HepG2 (cell line): ENCODE measurements around the gene MOGAT3. TPM values are rescaled to one million over a fixed set of nuclear protein-coding genes. Genes with fewer than 3 reads are reported as not detected.

ENCODE experiments used
- ATAC-seq: fragments of 200-7000 bp; cut with Tn5 transposase; 3 replicates; pipeline ENCODE4 v1.9.1; 2020; ENCODE audit warnings: mild to moderate bottlenecking, moderate library complexity
- BruUV-seq: library from RNA; stranded (reverse); fragments of 400-500 nt; replicated peaks from 2 replicates; lab custom pipeline; 2021; lab: Mats Ljungman, UMichigan
- CTCF ChIA-PET: fragments of 300-600 bp; formaldehyde crosslinking; extraction: SDS; loops from one replicate; lab custom pipeline; 2021; ENCODE audit warnings: low total read pairs, inconsistent platforms, low intra/inter-chr PET ratio; lab: Yijun Ruan, JAX
- POLR2A ChIA-PET: fragments of 350-600 bp; sonication (Branson Sonifier 250); formaldehyde crosslinking; loops from one replicate; lab custom pipeline; 2020; ENCODE audit warnings: antibody characterized with exemption, inconsistent platforms; lab: Yijun Ruan, JAX
- DNase-seq: peaks from one replicate; pipeline ENCODE4 v3.0.0-alpha.2; 2015; ENCODE audit warnings: low spot score
- FAIRE-seq: peaks from 3 replicates; lab custom pipeline; 2011; peaks lifted over from hg19 to GRCh38; lab: Jason Lieb, UNC
- H2AFZ ChIP-seq: one replicate; pipeline ENCODE4 v1.6.1; 2011; ENCODE audit warnings: low read length, inconsistent platforms
- H3K27ac ChIP-seq: fragments of 300-600 bp; 3 replicates; pipeline ENCODE4 v1.8.0; 2011; ENCODE audit warnings: mixed run types, mild to moderate bottlenecking, mixed read lengths, low read length, inconsistent platforms; ENCODE audit not compliant: insufficient read depth; ENCODE audit errors: extremely low read length
- H3K27me3 ChIP-seq, 2 experiments: fragments of 200-600 bp in 1 of 2; 2 replicates in 1 of 2; 3 replicates in 1 of 2; pipeline versions ENCODE4 v1.6.0 to v1.8.0; 2011; ENCODE audit warnings: low read length in 2 of 2, mild to moderate bottlenecking in 2 of 2, moderate library complexity in 2 of 2, inconsistent platforms in 1 of 2; ENCODE audit not compliant: insufficient read depth in 2 of 2, control insufficient read depth in 1 of 2
- H3K36me3 ChIP-seq, 2 experiments: fragments of 200-600 bp in 1 of 2; replicated peaks in 1 of 2; 2 replicates in 1 of 2; 3 replicates in 1 of 2; pipeline versions ENCODE4 v1.5.1 to v1.8.0; 2011; ENCODE audit warnings: low read length in 2 of 2, inconsistent platforms in 1 of 2; ENCODE audit not compliant: insufficient read depth in 2 of 2, control insufficient read depth in 1 of 2
- H3K4me1 ChIP-seq: 2 replicates; pipeline ENCODE4 v1.5.1; 2012; ENCODE audit warnings: low read length, inconsistent platforms; ENCODE audit not compliant: insufficient read depth
- H3K4me2 ChIP-seq: 2 replicates; pipeline ENCODE4 v1.6.0; 2011; ENCODE audit warnings: low read depth, low read length, inconsistent platforms
- H3K4me3 ChIP-seq, 3 experiments: fragments of 200-600 bp in 1 of 3; sonication (generic), shearing (Covaris generic) in 1 of 3; replicated peaks in 1 of 3; 2 replicates each; pipeline ENCODE4 v1.5.1; 2011 to 2016; ENCODE audit warnings: low read length in 3 of 3, inconsistent platforms in 2 of 3, low read depth in 2 of 3, mild to moderate bottlenecking in 2 of 3, control low read depth in 1 of 3, mixed read lengths in 1 of 3; ENCODE audit not compliant: insufficient read depth in 1 of 3
- H3K79me2 ChIP-seq: one replicate; pipeline ENCODE4 v1.6.1; 2011; ENCODE audit warnings: low read length, inconsistent platforms; ENCODE audit not compliant: insufficient read depth
- H3K9ac ChIP-seq: 2 replicates; pipeline ENCODE4 v1.6.0; 2011; ENCODE audit warnings: mild to moderate bottlenecking, low read depth, low read length, inconsistent platforms; ENCODE audit not compliant: insufficient read depth
- H3K9me3 ChIP-seq: 2 replicates; pipeline ENCODE4 v1.5.1; 2012; ENCODE audit warnings: mild to moderate bottlenecking, low read length
- H4K20me1 ChIP-seq: 2 replicates; pipeline ENCODE4 v1.6.0; 2011; ENCODE audit warnings: inconsistent platforms, mild to moderate bottlenecking, low read length, moderate library complexity; ENCODE audit not compliant: insufficient read depth
- ARHGAP35 ChIP-seq: sonication (generic); formaldehyde crosslinking; IDR thresholded peaks from 2 replicates; pipeline ENCODE4 v1.9.0; 2022; ENCODE audit warnings: mild to moderate bottlenecking, inconsistent platforms, moderate library complexity, missing genetic modification reagents, borderline replicate concordance
- CENPT ChIP-seq: sonication (generic); formaldehyde crosslinking; IDR thresholded peaks from 2 replicates; pipeline ENCODE4 v1.8.0; 2022; ENCODE audit warnings: low read depth, mild to moderate bottlenecking, moderate library complexity, missing genetic modification reagents
- EED ChIP-seq: sonication (generic); formaldehyde crosslinking; IDR thresholded peaks from 2 replicates; pipeline ENCODE4 v1.5.0; 2020; ENCODE audit warnings: mild to moderate bottlenecking, missing genetic modification reagents
- GLMP ChIP-seq: sonication (generic); formaldehyde crosslinking; IDR thresholded peaks from 2 replicates; pipeline ENCODE4 v1.9.0; 2021; ENCODE audit warnings: missing genetic modification reagents, mild to moderate bottlenecking, borderline replicate concordance
- IRF2 ChIP-seq: IDR thresholded peaks from 2 replicates; pipeline ENCODE4 v1.6.1; 2018; ENCODE audit warnings: missing genetic modification reagents, missing compliant biosample characterization
- PHB2 ChIP-seq: fragments of 450-650 bp; IDR thresholded peaks from 2 replicates; pipeline ENCODE4 v1.6.1; 2018; ENCODE audit not compliant: partially characterized antibody
- POGK ChIP-seq: sonication (generic); formaldehyde crosslinking; conservative IDR thresholded peaks from 2 replicates; pipeline ENCODE4 v1.8.0; 2022; ENCODE audit warnings: mild to moderate bottlenecking, moderate library complexity, missing genetic modification reagents
- PTBP1 ChIP-seq: fragments of 200-400 bp; formaldehyde crosslinking; IDR thresholded peaks from 2 replicates; pipeline ENCODE4 v1.6.1; 2018; ENCODE audit warnings: low read length, low read depth; ENCODE audit not compliant: poor library complexity, severe bottlenecking
- REPIN1 ChIP-seq: sonication (generic); formaldehyde crosslinking; IDR thresholded peaks from 2 replicates; pipeline ENCODE4 v1.8.0; 2022; ENCODE audit warnings: missing genetic modification reagents, low read depth, mild to moderate bottlenecking, borderline replicate concordance
- SAFB2 ChIP-seq: sonication (generic); formaldehyde crosslinking; IDR thresholded peaks from 2 replicates; pipeline ENCODE4 v1.5.1; 2020; ENCODE audit warnings: missing genetic modification reagents, low read depth, mild to moderate bottlenecking, borderline replicate concordance
- TARDBP ChIP-seq: sonication (generic); formaldehyde crosslinking; IDR thresholded peaks from 2 replicates; pipeline ENCODE4 v1.8.0; 2022; ENCODE audit warnings: mild to moderate bottlenecking, missing genetic modification reagents
- TOPORS ChIP-seq: sonication (generic); formaldehyde crosslinking; IDR thresholded peaks from 2 replicates; pipeline ENCODE4 v1.8.0; 2023; ENCODE audit warnings: mild to moderate bottlenecking, missing genetic modification reagents
- ZFP36 ChIP-seq: fragments of 150-350 bp; IDR thresholded peaks from 2 replicates; pipeline ENCODE4 v1.6.1; 2018; ENCODE audit warnings: borderline replicate concordance, low read length, low read depth; ENCODE audit not compliant: partially characterized antibody
- ZIK1 ChIP-seq: sonication (generic); formaldehyde crosslinking; IDR thresholded peaks from 2 replicates; pipeline ENCODE4 v1.5.0; 2020; ENCODE audit warnings: mild to moderate bottlenecking, low read depth, missing genetic modification reagents, borderline replicate concordance
- ZNF749 ChIP-seq: sonication (generic); formaldehyde crosslinking; IDR thresholded peaks from 2 replicates; pipeline ENCODE4 v1.8.0; 2022; ENCODE audit warnings: mild to moderate bottlenecking, missing genetic modification reagents, moderate library complexity, borderline replicate concordance
- ZNF777 ChIP-seq: sonication (generic); formaldehyde crosslinking; IDR thresholded peaks from 2 replicates; pipeline ENCODE4 v1.4.0; 2020; ENCODE audit warnings: missing genetic modification reagents
- ZNF781 ChIP-seq: sonication (generic); formaldehyde crosslinking; IDR thresholded peaks from 2 replicates; pipeline ENCODE4 v1.5.1; 2020; ENCODE audit warnings: borderline replicate concordance, mild to moderate bottlenecking, missing genetic modification reagents; ENCODE audit errors: not compliant biosample characterization
- WGBS: methylation state at CpG from one replicate; pipeline ENCODE4 v1.1.6; 2017; ENCODE audit warnings: low lambda C conversion rate; 5-methylcytosine and 5-hydroxymethylcytosine counted together
- in situ Hi-C: cut with HindIII; loops from 2 replicates; pipeline ENCODE4 v1.10.0; 2017; ENCODE audit warnings: low pct_unique_long_range_greater_than_20kb; ENCODE audit not compliant: extremely low pct_ligation_motif_present
- intact Hi-C: fragments of 100-400 bp; cut with micrococcal nuclease; formaldehyde crosslinking; loops from one replicate; pipeline ENCODE4 v1.10.0; 2022; ENCODE audit not compliant: unreplicated experiment
- polyA plus RNA-seq, 8 experiments: library from polyadenylated mRNA; depleted of rRNA in 3 of 8; stranded (reverse) in 7 of 8; unstranded in 1 of 8; fragments of >200 nt; fragmentation: Illumina TruSeq in 4 of 8; extraction: Trizol in 4 of 8; gene quantifications; 2 replicates each; pipeline versions ENCODE4 v1.2.1 to v1.2.3, GENCODE V29; 2011 to 2016; ENCODE audit warnings: low read depth in 4 of 8, missing spikeins in 1 of 8, mixed read lengths in 1 of 8; ENCODE audit not compliant: insufficient read depth in 1 of 8
- total RNA-seq, 5 experiments: library from RNA; depleted of rRNA; stranded (reverse); fragments of >200 nt; fragmentation: Illumina TruSeq; extraction: Trizol; gene quantifications; 2 replicates each; pipeline ENCODE4 v1.2.3, GENCODE V29; 2016; ENCODE audit warnings: low read depth in 1 of 5
- TF ChIP-seq, protein P1 (sequence below): sonication (generic); formaldehyde crosslinking; IDR thresholded peaks from 2 replicates; pipeline ENCODE4 v1.4.0; 2020; ENCODE audit warnings: missing genetic modification reagents; ENCODE audit errors: not compliant biosample characterization
- TF ChIP-seq, protein P2 (sequence below): sonication (generic); IDR thresholded peaks from 2 replicates; pipeline ENCODE4 v1.6.1; 2016; ENCODE audit warnings: low read depth, borderline replicate concordance

Gene MOGAT3
- total and polyA plus RNA-seq, 2 of the 13 experiments (the other 11 are each of a cell fraction or from before 2014, with no cell fraction given), result 22.5 to 30.5 TPM

DNA sequence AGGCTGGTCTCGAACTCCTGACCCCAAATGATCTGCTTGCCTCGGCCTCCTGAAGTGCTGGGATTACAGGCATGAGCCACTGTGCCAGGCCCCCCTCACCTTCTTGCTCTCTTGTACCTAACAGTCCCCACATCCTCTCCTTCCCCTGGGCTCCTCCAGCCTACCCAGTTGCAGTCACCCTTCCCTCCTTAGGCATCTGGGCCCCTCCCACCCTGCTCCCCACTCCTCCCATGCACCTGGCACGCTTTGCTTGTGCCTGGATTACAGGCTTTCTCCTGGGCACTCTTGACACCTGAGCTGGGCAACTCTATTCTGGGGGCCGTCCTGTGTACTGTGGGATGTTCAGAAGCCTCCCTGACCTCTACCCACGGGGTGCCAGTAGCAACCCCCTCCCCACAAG, 33.8 kb upstream of the MOGAT3 start:
- CTCF ChIA-PET, result interaction anchor here (1.3 kb wide), 1 partner anchor 9 kb away, joined by 4 read pairs; no protein-coding TSS in a partner anchor
- ATAC-seq (no peak), FAIRE-seq (no peak)
- H3K9me3 ChIP-seq, result no peaks in the 10 kb centered on the region
- peaks cover 0 to 6% of the 10 kb centered on the region in 2 experiments; a peak in 2 of 5 replicates for H3K36me3 ChIP-seq
- no peaks in the 10 kb centered on the region for H3K27me3 ChIP-seq
- TF ChIP-seq TOPORS (CRISPR knock-in tag) (no peak), ZNF777 (no peak), ARHGAP35 (no peak), REPIN1 (CRISPR knock-in tag) (no peak), EED (CRISPR knock-in tag) (no peak), IRF2 (CRISPR knock-in tag) (no peak), ZIK1 (CRISPR knock-in tag) (no peak), ZFP36 (no peak), SAFB2 (no peak), GLMP (CRISPR knock-in tag) (no peak), CENPT (CRISPR knock-in tag) (no peak), TARDBP (CRISPR knock-in tag) (no peak), ZNF749 (CRISPR knock-in tag) (no peak), PHB2 (no peak), POGK (no peak), ZNF781 (no peak), PTBP1 (no peak)
- TF ChIP-seq, protein P1, sequence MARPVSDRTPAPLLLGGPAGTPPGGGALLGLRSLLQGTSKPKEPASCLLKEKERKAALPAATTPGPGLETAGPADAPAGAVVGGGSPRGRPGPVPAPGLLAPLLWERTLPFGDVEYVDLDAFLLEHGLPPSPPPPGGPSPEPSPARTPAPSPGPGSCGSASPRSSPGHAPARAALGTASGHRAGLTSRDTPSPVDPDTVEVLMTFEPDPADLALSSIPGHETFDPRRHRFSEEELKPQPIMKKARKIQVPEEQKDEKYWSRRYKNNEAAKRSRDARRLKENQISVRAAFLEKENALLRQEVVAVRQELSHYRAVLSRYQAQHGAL, result no peak
- TF ChIP-seq, protein P2, sequence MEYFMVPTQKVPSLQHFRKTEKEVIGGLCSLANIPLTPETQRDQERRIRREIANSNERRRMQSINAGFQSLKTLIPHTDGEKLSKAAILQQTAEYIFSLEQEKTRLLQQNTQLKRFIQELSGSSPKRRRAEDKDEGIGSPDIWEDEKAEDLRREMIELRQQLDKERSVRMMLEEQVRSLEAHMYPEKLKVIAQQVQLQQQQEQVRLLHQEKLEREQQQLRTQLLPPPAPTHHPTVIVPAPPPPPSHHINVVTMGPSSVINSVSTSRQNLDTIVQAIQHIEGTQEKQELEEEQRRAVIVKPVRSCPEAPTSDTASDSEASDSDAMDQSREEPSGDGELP, result no peak
- TF ChIP-seq, all 625 proteins: peak for 0
- intact Hi-C loops, result no loop called here
- 100% methylated on average over 4 of the region's 5 CpGs for WGBS
- DNase-seq, result no peak
- Histone ChIP-seq H3K4me3 (no peak overlapping the region), H3K27ac (no peak overlapping the region), H4K20me1 (no peaks in the 10 kb centered on the region), H3K9ac (no peak overlapping the region), H2AFZ (no peak overlapping the region), H3K4me2 (no peak overlapping the region), H3K79me2 (no peaks in the 10 kb centered on the region), H3K4me1 (peaks cover 65% of the 10 kb centered on the region)
- in situ Hi-C loops, result no loop called here
- POLR2A ChIA-PET, result interaction anchor here (0.8 to 3.0 kb wide), 3 partner anchors 10 to 33 kb away, joined by 4 to 11 read pairs (median 8); partner anchors contain the start of genes FIS1, PLOD3 and ZNHIT1
- no TSS peak for BruUV-seq
